ENCODE data around the gene ANKRD11.
"Not testable (repeated sequence)": the region's sequence is repeated elsewhere in the genome, so short reads cannot be mapped to it uniquely, and the experiment has no call there.

The ANKRD11 gene

DNA sequence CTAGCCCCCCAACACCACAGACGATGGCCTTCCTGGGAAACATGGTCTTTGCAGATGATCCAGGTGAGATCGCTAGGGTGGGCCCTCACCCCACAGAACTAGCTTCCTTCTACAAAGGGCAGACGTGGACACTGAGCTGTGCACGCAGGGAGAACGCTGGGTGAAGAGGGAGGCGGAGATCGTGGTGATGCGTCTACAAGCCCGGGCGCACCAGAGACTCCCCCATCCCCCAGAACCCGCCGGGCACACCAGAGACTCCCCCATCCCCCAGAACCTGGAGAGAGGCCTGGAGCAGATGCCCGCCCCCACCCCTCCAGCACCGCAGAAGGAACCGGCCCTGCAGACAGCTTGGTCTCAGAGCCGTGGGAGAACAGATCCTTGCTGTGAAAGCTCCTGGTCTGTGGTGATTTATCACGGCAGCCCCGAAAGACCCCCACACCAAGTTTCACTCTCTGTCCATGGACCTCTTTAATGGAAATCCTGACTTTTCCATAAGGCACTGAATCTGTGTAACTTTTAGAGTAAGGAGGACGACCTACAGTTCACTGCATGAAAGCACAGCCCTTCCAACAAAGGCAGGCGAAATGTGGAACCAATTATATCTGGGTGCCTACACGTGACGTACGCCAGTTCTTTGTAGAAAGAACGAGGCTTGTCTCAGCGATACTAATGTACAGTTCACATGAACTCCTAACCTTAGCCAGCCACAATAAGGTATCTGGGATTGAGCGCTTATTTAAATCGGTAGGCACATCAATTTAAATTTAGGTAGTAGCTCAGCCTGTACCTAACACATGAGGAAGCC, 88.5 kb downstream of the ANKRD11 start:
- no peak for DNase-seq

DNA sequence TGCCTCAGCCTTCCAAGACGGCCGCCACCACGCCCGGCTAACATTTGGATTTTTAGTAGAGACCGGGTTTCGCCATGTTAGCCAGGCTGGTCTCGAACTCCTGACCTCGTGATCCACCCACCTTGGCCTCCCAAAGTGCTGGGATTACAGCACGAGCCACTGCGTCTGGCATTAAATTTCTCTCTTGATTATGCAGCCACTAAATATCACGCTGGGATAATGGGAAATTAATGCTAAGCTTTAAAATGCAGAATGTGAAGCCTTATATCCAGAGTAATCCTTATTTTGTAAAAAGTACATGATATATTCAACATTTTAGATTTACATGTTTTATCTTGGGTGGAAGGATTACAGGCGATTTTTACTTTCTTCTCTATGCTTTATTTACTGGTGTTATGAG, 89.2 kb downstream of the ANKRD11 start:
- no peak for DNase-seq

DNA sequence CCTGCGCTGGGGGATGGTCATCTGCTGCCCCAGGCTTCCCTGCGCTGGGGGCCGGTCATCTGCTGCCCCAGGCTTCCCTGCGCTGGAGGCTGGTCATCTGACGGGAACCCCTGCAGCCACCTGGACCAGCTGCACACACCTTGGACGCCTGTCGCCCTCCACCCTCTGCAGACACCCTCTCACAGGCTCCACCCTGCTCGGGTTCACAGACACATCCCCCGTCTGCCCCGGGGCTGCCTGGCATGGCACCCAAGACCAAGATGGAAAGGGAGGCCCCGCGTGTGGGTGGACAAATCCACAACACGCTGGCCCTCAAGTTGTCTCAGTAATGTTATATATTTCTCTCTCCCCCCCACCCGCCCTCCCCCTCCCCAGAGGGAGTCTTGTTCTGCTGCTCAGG, 89.6 kb downstream of the ANKRD11 start:
- DNase-seq, result no peak

DNA sequence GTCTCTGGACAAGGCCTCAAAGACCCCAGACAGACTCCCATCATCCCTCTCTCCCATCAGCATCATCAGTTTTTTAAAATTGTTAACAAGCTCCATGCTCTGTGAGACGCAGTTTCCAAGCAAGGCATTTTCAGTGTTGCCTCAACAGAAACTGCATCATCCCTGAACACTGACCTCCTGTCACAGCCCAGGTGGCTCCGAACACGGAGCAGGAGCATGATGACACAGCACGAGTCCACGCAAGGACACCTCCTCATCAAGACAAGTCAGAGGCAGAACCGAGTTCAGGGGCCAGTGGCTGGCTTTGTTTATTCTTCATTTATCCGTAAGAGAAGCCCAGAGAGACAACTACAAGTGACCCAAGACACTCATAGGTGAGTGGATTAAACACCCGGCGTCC, 91.4 kb downstream of the ANKRD11 start:
- no peak for DNase-seq

DNA sequence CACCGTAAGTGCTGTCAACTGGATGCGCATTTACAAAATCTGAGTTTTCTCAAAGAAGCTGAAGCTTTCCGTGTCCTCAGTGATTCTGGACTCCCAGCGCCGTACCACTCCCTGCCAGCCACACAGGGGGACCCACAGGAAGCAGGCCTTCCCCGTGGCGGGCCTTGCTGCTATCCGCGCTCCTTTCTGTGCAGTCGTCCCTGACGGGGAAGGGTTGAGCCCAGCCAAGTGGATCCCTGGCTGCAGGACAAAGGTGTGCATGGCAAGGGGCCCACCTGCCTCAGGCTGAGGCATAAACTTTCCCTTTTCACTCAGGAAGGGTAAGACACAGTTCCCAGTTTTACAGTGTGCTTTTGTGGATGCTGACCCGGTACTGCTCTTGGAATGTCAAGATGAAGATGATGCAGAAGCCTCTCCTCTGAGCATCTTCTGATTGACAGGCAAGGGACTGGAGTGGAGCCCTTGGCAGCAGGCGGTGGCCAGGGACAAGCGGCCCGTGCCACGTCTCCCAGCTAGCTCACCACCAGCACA, 93.0 kb downstream of the ANKRD11 start:
- no peak for DNase-seq

DNA sequence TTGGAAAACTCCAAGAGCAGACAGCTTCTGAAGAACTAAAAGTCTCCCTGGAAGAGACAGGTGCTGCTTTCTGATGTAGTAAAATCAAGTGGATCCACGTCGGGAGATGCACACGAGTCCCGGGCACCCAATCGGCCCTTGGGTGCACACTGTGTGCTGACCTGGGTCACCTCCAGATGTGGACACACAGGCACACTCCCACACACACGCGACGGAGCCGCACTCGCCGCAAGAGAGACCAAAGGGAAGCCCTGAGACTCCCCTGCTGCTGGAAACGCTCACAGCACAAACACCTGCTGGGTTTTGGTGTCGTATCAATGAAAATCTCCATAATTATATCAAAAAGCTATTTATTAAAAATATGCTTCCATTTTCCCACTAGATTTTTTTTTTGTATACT, 94.2 kb downstream of the ANKRD11 start:
- no peak for DNase-seq

DNA sequence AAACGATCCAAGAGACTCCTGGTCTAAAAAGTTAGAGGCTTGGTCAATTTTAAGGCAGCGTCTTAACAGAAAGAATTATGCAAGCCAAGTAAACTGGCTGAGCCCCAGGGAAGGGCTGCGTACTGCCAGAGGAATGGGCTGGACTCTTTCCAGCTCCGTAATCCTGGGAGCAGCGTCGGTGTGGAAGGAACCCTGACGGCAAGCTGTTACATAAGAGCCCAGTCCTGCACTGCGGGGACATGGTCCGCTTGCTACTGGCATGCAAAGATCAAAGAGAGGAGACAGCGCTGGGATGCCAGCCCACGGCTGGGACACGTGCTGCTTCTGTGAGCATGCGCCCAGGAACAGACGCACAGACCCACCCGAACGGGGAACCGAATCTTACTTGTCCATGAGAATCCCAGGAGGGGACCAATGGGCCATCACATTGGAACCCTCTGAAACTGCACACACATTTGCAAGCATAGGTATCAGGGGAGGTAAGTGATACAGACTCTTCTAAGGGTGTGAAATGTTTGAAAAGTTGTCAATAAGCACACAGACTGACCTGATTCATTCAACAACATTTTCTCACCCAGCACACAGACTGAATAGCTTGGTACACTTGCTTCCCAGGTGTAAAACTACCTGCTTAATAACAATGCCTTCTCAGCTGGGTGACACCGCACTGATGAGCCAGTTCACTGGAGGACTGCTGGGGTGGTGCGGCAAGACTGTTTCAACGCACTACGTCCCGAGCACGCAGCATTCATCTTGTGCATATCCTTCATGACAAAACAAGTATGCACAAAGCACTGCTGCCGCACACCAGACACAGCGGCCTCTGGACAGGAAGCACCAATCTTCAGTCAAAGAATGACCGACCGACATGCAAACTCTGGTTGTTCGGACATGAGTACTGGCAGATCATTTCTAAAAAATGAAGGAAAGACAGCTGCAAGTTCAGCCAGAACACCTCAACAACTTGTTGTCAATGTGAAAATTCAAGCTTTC, 94.9 kb downstream of the ANKRD11 start:
- peak; percentile 98 for DNase-seq

DNA sequence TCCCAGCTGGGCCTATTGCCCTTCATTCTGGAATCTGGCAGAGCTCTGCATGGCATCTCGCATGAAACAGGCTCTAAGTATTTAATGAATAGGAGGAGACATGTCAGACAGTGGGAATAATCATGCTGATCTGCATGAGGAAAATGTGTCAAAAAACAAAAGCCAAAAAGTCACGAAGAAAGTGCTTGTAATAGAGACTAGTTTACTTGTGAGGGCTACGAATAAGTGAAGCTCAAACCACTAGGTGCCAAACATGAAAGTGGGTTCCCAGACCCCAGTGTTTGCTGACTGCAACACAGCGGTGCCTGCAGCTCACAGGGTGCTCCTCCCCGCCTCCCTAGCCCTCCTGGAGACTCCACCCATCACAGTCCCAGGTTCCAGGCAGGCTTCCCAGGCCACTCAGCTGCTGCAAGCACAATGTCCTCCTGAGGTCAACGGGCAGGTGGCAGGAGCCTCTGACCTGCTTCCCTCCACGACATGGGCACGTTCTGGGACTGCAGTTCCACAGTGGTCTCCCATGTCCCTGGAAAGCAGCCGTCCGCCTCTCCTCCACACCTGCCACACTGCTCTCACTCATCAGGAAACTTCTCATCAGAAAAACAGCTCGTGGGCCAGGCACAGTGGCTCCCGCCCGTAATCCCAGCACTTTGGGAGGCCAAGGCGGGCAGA, 96.5 kb downstream of the ANKRD11 start:
- no peak for DNase-seq

DNA sequence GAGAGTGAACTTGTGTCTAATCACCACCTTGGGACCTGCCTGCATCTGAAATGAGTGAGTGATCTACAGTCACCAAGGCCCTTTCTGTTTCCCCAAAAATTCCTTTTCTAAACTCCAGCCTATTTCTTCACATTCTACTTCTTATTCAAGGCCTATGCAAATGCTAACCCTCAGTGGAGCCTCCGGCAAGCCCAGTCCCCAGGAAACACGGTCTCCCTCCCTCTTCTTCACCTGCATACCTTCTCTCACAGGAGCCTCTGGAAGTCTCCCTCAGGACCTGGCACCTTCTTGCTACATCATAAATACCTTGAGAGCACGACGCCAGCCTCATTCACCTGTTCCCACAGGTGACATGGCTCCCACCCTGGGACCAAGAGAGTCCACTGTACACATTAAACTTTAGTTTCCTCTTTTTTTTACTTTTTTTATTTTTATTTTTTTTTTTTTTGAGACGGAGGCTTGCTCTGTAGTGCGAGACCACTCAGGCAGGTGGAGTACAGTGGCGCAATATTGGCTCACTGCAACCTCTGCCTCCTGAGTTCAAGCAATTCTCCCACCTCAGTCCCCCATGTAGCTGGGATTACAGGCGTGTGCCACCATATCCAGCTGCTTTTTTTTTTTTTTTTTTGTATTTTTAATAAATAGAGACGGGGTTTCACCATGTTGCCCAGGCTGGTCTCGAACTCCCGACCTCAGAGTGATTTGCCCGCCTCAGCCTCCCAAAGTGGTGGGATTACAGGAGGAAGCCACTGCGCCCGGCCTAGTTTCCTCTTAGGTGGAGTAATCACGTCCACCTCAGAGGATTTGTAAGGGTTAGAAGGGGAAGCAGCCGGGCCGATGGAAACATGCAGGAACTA, 97.3 kb downstream of the ANKRD11 start:
- no peak for DNase-seq

DNA sequence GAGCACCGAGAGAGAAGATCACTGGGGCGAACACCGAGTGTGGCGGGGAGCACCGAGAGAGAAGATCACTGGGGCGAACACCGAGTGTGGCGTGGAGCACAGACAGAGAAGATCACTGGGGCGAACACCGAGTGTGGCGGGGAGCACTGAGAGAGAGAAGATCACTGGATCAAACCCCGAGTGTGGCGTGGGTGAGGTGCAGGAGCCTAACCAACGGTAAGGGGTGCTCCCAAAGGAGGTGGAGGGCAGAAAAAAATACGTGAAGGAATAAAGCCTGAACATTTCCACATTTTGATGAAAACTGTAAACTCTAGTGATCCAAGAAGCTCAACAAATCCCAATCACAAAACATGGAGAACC, 100.2 kb downstream of the ANKRD11 start:
- not testable (repeated sequence) for DNase-seq

DNA sequence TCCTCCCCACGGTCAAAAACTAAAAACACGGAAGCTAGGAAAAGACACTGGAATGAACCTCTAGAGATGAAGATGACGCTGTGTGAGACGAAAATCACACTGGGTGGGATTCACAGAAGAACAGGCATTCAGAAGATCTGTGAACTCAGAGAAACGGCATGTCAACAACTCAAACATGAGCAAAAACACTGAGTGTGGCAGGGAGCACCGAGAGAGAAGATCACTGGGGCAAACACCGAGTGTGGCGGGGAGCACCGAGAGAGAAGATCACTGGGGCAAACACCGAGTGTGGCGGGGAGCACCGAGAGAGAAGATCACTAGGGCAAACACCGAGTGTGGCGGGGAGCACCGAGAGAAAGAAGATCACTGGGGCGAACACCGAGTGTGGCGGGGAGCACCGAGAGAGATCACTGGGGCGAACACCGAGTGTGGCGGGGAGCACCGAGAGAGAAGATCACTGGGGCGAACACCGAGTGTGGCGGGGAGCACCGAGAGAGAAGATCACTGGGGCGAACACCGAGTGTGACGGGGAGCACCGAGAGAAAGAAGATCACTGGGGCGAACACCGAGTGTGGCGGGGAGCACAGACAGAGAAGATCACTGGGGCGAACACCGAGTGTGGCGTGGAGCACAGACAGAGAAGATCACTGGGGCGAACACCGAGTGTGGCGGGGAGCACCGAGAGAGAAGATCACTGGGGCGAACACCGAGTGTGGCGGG, 100.7 kb downstream of the ANKRD11 start:
- DNase-seq, result not testable (repeated sequence)

DNA sequence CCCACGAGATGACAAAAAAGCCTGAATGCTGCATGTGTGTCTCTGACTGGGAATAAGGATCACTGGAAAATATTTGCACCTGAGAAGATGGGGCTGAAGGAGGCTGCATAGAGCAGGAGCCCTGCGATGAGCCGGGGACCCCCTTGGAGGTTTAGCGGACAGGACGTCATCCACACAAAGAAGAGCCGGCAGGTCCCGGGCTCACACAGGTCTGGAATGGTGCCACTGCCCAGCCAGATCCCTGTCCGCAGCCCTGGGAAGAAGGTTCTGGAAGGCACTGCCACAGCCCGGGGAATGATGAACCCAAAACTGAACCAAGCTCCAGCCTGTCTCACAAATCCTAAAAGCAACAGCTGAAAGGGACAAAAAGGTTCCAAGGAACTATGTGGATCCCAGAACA, 101.8 kb downstream of the ANKRD11 start:
- DNase-seq, result no peak

DNA sequence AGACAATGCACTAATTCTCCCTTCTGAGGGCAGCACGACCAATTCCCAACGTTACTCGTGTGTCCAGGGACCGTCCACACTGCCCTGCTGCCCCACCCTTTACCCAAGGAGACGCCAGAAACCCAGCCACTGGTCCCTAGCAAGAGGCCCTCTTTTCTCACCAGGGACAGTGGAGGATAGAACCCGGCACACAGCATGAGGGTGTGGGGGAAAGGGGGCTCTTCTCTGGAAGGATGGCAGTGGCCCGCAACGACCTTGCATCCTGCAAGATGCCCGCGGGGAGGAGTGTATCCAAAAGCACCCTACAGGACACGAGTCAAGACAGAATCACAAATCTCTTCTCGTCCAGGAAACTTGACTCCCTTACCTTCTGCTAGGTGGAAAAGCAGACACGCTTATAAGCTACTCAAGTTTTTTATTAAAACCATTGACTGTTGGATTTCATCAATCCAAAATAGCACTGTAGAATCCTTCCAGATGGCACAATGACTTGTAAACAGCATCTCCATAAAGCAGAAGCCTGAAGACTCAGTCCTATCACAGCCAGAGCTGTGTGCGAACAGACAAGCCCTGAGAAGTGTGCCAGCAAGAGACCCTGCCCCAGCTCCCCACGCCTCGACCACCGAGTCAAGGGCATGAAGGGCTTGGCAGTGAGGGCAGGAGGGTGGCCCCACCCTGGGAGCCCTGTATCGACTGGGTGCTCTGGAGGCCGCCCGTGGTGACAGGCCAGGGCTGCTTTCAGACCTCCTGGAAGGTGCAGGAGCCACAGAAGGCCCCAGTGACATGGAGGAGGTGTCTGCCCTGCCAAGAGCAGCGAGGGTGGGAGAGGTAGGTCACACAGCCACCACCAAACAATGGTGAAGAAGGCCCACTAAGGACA, 103.8 kb downstream of the ANKRD11 start:
- no peak for DNase-seq

DNA sequence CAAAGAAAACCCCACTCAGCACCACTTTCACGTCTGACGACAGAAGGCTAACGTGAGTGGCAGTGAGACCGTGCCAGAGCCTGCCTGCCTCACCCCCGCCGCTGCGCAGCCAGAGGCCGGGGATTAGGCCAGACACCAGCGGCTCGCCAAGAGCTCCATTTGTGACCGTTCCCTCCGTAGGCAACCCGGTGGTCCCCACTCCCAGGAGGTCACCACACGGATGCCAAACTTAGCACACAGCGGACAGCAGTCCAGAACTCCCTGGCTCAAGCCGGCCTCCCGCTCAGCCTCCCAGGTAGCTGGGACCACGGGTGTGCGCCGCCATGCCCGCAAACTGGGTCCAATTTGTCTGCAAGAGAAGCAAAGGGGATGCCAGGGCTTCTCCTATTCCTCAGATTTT, 104.6 kb downstream of the ANKRD11 start:
- DNase-seq, result no peak

DNA sequence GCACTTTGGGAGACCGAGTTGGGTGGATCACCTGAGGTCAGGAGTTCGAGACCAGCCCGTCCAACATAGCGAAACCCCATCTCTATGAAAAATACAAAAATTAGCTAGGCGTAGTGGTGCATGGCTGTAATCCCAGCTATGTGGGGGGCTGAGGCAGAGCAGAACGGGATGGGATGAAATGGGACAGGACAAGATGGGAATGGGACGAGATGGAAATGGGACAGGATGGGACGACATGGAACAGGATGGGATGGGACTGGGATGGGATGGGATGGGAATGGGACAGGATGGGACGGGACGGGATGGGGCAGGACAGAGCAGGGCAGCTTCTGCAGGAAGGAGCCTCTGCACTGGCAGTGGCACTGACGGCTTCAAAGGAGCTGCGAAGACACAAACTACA, 106.1 kb downstream of the ANKRD11 start:
- no peak for DNase-seq

DNA sequence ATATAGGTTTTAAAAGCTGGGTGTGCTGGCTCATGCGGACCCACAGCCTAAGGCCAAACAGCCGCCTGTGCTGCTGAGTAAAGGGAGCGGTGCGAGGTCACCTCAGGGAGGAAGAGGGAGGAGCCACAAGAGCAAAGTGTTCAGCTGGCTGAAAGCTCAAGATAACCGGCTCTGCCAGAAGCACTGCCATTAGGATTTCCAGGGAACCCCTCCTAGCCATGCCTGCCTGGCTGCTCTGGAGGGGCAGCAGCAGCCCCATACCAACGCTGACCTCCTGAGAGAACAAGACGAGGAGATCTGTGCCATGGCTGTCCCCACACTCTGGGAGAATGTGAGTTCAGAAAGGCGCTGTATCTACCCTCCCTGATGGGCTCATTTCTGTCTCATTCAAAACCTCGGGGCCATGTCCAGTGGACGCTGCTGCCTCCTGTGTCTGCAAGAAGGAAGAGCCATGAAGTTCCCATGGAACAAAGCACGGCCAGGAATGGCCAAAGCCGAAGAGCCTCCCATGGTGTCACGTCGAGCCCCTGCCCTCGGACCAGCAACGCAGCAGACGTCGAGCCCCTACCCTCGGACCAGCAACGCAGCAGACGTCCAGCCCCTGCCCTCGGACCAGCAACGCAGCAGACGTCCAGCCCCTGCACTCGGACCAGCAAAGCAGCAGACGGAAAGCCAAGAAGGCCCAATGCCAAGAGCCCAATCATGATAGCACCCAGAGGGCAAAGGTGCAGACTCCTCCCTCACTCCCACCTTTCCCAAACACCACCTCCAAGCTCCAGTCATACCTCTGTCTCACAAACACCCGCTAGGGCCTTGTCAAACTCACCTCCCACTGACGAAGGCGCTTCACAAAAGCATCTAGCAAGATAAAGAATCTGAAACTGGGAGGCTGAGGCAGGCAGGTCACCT, 107.0 kb downstream of the ANKRD11 start:
- DNase-seq, result peak; percentile 70

DNA sequence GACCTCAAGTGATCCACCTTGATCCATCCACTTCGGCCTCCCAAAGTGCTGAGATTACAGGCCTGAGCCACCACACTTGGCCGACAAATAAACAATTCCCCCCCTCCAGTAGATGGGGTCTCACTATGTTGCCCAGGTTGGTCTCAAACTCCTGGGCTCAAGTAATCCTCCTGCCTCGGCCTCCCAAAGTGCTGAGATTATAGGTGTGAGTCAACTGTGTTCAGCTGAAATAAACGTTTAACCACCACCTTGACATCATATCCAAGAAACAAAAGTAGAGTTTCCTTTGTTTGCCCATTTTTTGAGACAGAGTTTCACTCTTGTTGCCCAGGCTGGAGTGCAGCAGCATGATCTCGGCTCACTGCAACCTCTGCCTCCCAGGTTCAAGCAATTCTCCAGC, 107.8 kb downstream of the ANKRD11 start:
- DNase-seq, result not testable (repeated sequence)

DNA sequence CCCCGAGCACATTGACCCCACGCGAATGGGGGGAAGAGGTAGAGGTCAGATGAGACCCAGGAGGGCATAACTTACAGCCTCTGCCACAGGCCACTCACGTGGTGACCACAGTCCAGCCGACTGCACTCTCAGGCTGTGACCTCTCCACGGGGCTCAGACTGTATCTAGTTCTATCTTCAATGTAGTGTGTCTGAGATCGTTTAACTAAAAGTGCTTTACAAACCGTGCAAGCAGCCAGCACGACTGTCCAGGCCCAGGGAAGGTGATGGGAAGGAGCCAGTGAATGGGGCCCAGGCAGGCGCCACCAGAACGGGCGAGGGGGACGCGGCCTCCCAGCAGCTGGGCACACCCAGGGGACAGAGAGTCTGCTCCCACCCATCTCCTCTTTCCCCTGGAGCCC, 108.6 kb downstream of the ANKRD11 start:
- no peak for DNase-seq

DNA sequence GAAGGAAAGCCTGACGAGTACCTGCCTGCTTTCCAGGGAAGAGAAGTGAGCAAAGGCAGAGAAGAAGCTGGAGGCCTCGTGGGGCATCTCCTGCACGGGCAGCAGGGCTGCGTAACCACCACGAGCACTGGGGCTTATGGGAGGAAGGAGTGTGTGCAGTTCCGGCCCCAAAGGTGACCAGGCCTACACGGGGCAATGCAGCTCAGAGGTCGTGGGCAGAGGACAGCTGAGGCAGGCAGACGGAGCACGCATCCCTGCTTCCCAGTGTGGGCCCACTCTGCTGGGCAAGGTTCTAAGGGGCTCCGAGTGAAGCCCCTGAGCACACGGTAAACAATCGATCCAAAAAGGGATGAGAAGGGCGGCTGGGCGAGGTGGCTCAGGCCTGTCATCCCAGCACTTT, 109.7 kb downstream of the ANKRD11 start:
- no peak for DNase-seq
